ENCODE data around the gene CFAP74.

Gene CFAP74

GRCh38 chr1:1883092-1883873 is 120.3 kb downstream of the CFAP74 start:
- no peak for TF ChIP-seq CTCF (IDR thresholded peaks at IDR 0.05; ENCODE audit: borderline replicate concordance, insufficient read depth, low read depth, low read length)
- no peak overlapping the region for H3K4me3 ChIP-seq (ENCODE audit: low read depth, low read length)

GRCh38 chr1:1881727-1882126 is 121.9 kb downstream of the CFAP74 start:
- TF ChIP-seq CTCF (IDR thresholded peaks at IDR 0.05; ENCODE audit: borderline replicate concordance, insufficient read depth, low read depth, low read length): no peak
- no peak overlapping the region for H3K4me3 ChIP-seq (ENCODE audit: low read depth, low read length)

GRCh38 chr1:1880617-1881312 is 122.8 kb downstream of the CFAP74 start:
- no peak for TF ChIP-seq CTCF (IDR thresholded peaks at IDR 0.05; ENCODE audit: borderline replicate concordance, insufficient read depth, low read depth, low read length)
- H3K4me3 ChIP-seq (ENCODE audit: low read depth, low read length): no peak overlapping the region

GRCh38 chr1:1879942-1880341 is 123.6 kb downstream of the CFAP74 start:
- H3K4me3 ChIP-seq (ENCODE audit: low read depth, low read length): no peak overlapping the region
- TF ChIP-seq CTCF (IDR thresholded peaks at IDR 0.05; ENCODE audit: borderline replicate concordance, insufficient read depth, low read depth, low read length): no peak

GRCh38 chr1:1877865-1878436 is 125.6 kb downstream of the CFAP74 start:
- no peak for TF ChIP-seq CTCF (IDR thresholded peaks at IDR 0.05; ENCODE audit: borderline replicate concordance, insufficient read depth, low read depth, low read length)
- H3K4me3 ChIP-seq (ENCODE audit: low read depth, low read length): no peak overlapping the region

- TF ChIP-seq CTCF (IDR thresholded peaks at IDR 0.05; ENCODE audit: borderline replicate concordance, insufficient read depth, low read depth, low read length): no peak
- no peak overlapping the region for H3K4me3 ChIP-seq (ENCODE audit: low read depth, low read length)
These were observed 127.2 kb downstream of the CFAP74 start for GRCh38 chr1:1876335-1876930.
